ENCODE measurements around the gene GALNT1. TPM values are rescaled to one million over a fixed set of nuclear protein-coding genes. Genes with fewer than 3 reads are reported as not detected.

The GALNT1 gene
- total and polyA plus RNA-seq, 9 of the 15 experiments (the other 6 are each of a cell fraction or from before 2014, with no cell fraction given): 14.4 to 54.1 (median 36.6) TPM

DNA sequence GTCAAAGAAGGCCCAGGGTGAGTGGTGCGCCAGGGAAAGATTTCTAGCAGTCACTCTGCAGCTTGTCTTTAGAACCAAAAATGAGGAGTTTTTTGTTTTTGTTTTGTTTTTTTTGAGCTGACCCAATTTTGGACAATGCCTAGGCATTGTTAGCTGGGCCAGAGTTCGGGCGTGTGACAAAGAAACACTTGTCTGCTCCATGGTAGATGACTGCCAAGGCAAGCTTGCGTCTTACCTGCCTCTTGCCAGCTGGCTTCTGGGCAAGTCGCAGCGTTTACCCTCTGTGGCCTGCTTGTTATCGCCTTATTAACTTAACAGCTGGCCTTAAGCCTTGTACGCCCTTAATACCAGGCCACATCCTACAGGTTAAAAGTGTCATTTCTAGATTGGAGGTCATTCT lies 114.3 kb downstream of the GALNT1 start:
- BruUV-seq (replicated peaks): no TSS peak
- in situ Hi-C loops (cut with MboI) (no loop called here), intact Hi-C loops (cut with micrococcal nuclease) (no loop called here)
- Histone ChIP-seq H2AFZ (ENCODE audit: low read depth, low read length) (no peak overlapping the region), H3K9me1 (ENCODE audit: control insufficient read depth, insufficient read depth, low read length) (no peaks in the 10 kb centered on the region), H3K79me2 (ENCODE audit: control insufficient read depth, insufficient read depth, low read length) (no peaks in the 10 kb centered on the region), H3K27ac (ENCODE audit: extremely low read depth, low read depth, low read length) (no peak overlapping the region), H3K4me1 (replicated peaks in 1 of 2; ENCODE audit: control insufficient read depth in 2 of 2, insufficient read depth in 2 of 2, low read length in 2 of 2) (no peaks in the 10 kb centered on the region), H3K4me2 (ENCODE audit: insufficient read depth, low read length) (no peak overlapping the region), H3K4me3 (no peak overlapping the region), H3K9me3 (replicated peaks; ENCODE audit: control insufficient read depth, insufficient read depth, low read depth, low read length) (no peaks in the 10 kb centered on the region), H3K9ac (ENCODE audit: insufficient read depth in 1 of 2, low read depth in 2 of 2, low read length in 2 of 2) (no peak overlapping the region), H4K20me1 (replicated peaks; ENCODE audit: control insufficient read depth, insufficient read depth, low read length) (no peaks in the 10 kb centered on the region), H3K36me3 (ENCODE audit: control insufficient read depth, insufficient read depth, low read length) (no peaks in the 10 kb centered on the region; the same call in 2 of the 3 replicates), H3K27me3 (ENCODE audit: control insufficient read depth in 2 of 2, insufficient read depth in 2 of 2, low read length in 2 of 2) (no peaks in the 10 kb centered on the region)
- ChIA-PET POLR2A (interaction anchor here (1.0 kb wide), 1 partner anchor 8 kb away, joined by 4 read pairs; no protein-coding TSS in a partner anchor), CTCF (ENCODE audit: low intra/inter-chr PET ratio) (no interaction called here)
- FAIRE-seq (no peak), DNase-seq (ENCODE audit: extremely low read depth in 1 of 4, low spot score in 3 of 4) (no peak), ATAC-seq (no peak)
- WGBS (ENCODE audit: insufficient coverage, low coverage, missing lambda C conversion rate): 75% methylated on average over 8 of the region's 8 CpGs
- no peak for TF ChIP-seq ZNF174 (CRISPR knock-in tag; IDR thresholded peaks at IDR 0.05)
- no peak for TF ChIP-seq NCOA1 (IDR thresholded peaks at IDR 0.05; ENCODE audit: low read depth)

DNA sequence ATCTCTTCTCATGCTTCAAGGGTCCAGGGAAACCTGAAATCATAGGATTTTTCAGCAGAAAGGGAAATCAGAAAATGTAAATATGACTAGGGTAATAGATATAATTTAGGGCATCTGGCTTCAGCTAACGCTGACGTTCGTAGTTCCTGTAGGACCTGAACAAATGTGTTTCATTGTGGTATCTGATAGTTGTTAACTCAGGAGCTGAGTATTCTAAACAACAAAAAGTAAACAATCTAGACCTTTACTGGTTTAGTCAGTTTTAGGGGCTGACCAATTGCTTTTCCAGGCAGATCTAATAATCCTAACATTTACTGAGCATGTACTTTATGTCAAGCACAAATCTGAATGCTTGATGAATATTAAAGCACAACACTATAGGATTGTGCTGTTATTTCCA lies 114.8 kb downstream of the GALNT1 start:
- FAIRE-seq (no peak), DNase-seq (ENCODE audit: extremely low read depth in 1 of 4, low spot score in 3 of 4) (no peak), ATAC-seq (no peak)
- H3K4me1 ChIP-seq (replicated peaks in 1 of 2; ENCODE audit: control insufficient read depth in 2 of 2, insufficient read depth in 2 of 2, low read length in 2 of 2): no peaks in the 10 kb centered on the region
- ChIA-PET CTCF (ENCODE audit: low intra/inter-chr PET ratio) (no interaction called here), POLR2A (interaction anchor here (1.0 kb wide), 1 partner anchor 9 kb away, joined by 4 read pairs; no protein-coding TSS in a partner anchor)
- H3K79me2 ChIP-seq (ENCODE audit: control insufficient read depth, insufficient read depth, low read length): no peaks in the 10 kb centered on the region
- H3K9ac ChIP-seq (ENCODE audit: insufficient read depth in 1 of 2, low read depth in 2 of 2, low read length in 2 of 2): no peak overlapping the region
- TF ChIP-seq MAFF (IDR thresholded peaks at IDR 0.05; ENCODE audit: low read length) (no peak), FOS (IDR thresholded peaks at IDR 0.05; ENCODE audit: extremely low read depth, insufficient read length) (no peak), RUNX1 (IDR thresholded peaks at IDR 0.05; ENCODE audit: low read depth) (no peak)
- H3K27ac ChIP-seq (ENCODE audit: extremely low read depth, low read depth, low read length): no peak overlapping the region
- in situ Hi-C loops (cut with MboI) (no loop called here), intact Hi-C loops (cut with micrococcal nuclease) (no loop called here)
- H3K36me3 ChIP-seq (ENCODE audit: control insufficient read depth, insufficient read depth, low read length): no peaks in the 10 kb centered on the region; the same call in 2 of the 3 replicates
- no peaks in the 10 kb centered on the region for H3K27me3 ChIP-seq (ENCODE audit: control insufficient read depth in 2 of 2, insufficient read depth in 2 of 2, low read length in 2 of 2)
- H4K20me1 ChIP-seq (replicated peaks; ENCODE audit: control insufficient read depth, insufficient read depth, low read length): no peaks in the 10 kb centered on the region
- no TSS peak for BruUV-seq (replicated peaks)
- 91% methylated on average over 3 of the region's 3 CpGs for WGBS (ENCODE audit: insufficient coverage, low coverage, missing lambda C conversion rate)
- H2AFZ ChIP-seq (ENCODE audit: low read depth, low read length): no peak overlapping the region
- no peak overlapping the region for H3K4me3 ChIP-seq
- H3K9me3 ChIP-seq (replicated peaks; ENCODE audit: control insufficient read depth, insufficient read depth, low read depth, low read length): no peaks in the 10 kb centered on the region
- H3K4me2 ChIP-seq (ENCODE audit: insufficient read depth, low read length): no peak overlapping the region
- H3K9me1 ChIP-seq (ENCODE audit: control insufficient read depth, insufficient read depth, low read length): no peaks in the 10 kb centered on the region

All from K562 (cell line).